Bladder microvascular endothelial cell (primary cell): ENCODE results near the gene C1orf216. TPM values are rescaled to one million over a fixed set of nuclear protein-coding genes. Genes with fewer than 3 reads are reported as not detected.

ENCODE experiments used
- total RNA-seq: library from RNA; depleted of rRNA; stranded (reverse); fragments of >200 nt; gene quantifications from 2 replicates; pipeline ENCODE4 v1.2.3, GENCODE V29; 2014

Gene C1orf216, protein sequence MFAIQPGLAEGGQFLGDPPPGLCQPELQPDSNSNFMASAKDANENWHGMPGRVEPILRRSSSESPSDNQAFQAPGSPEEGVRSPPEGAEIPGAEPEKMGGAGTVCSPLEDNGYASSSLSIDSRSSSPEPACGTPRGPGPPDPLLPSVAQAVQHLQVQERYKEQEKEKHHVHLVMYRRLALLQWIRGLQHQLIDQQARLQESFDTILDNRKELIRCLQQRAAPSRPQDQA
- 16.2 and 22.3 TPM in 2 replicates for total RNA-seq

DNA sequence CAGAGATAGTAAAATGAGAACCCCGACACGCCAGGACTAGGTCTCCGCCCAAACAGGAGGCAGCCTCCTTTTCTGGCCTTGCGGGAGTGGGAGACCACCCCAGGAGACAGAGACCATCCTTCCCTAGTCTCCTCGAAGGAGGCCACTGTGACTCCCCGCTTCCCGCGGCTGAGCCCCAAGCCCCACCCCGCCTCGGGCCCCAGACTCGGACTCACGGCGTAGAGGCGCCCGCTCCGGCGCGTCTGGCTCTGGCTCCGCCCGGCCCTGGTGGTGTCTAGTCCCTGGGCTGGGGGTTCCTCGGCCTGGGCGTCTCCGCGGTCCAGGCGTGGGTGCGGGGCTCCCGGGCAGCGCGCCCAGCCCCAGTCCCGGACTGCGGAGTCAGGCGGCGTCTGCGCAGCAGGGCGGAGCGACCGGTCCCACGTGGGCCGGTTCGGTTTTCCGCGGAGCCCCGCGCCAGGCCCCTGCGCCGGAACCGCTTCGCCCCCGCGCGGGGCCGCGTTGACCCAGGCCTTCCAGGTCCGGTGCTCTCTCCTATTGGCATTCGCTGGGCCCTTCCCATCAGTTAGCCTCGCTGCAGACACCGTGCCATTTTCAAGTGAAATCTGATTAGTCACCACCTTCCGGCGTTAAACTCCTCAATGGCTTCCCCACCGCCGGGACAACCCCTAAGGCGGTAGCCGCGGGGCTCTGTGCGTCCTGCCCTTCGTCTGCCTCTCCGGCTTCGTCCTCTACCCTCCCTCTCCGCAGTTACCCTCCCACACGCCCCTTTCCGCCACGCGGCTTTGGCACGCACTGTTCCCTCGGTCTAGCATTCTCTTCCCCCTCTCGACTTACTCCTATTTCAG, at the start of gene C1orf216:
Gene C1orf216 (minus strand): TSS at position 393 of the 845 bp plus-strand sequence. CDS start 2,563 bp downstream, outside the sequence.

Other genes with a start within 250 kb of the C1orf216 start
- 24.1 and 50.5 TPM in 2 replicates for gene KIAA0319L, start 161.5 kb downstream of the C1orf216 start, total RNA-seq
- gene NCDN, start 161.1 kb downstream of the C1orf216 start, total RNA-seq, result 6.6 and 13.5 TPM in 2 replicates
- 0.06 TPM in 1 of 2 replicates, not detected in the other for gene TFAP2E, start 145.6 kb downstream of the C1orf216 start, total RNA-seq
- 16.2 and 23.3 TPM in 2 replicates for gene PSMB2, start 77.4 kb downstream of the C1orf216 start, total RNA-seq
- gene CLSPN, start 51.1 kb upstream of the C1orf216 start, total RNA-seq, result 15.5 and 24.4 TPM in 2 replicates
- gene AGO4, start 89.1 kb upstream of the C1orf216 start, total RNA-seq, result 23.5 and 35.4 TPM in 2 replicates
- 4.9 and 18.3 TPM in 2 replicates for gene AGO1, start 164.3 kb upstream of the C1orf216 start, total RNA-seq
- gene AGO3, start 212.2 kb upstream of the C1orf216 start, total RNA-seq, result 4.4 and 31.0 TPM in 2 replicates